ENCODE data around the gene SPTLC1. TPM values are rescaled to one million over a fixed set of nuclear protein-coding genes. Genes with fewer than 3 reads are reported as not detected.

The SPTLC1 gene
- total and polyA plus RNA-seq, 2 of the 8 experiments (the other 6 are each of a cell fraction or from before 2014, with no cell fraction given), result 34.2 to 62.1 TPM

DNA sequence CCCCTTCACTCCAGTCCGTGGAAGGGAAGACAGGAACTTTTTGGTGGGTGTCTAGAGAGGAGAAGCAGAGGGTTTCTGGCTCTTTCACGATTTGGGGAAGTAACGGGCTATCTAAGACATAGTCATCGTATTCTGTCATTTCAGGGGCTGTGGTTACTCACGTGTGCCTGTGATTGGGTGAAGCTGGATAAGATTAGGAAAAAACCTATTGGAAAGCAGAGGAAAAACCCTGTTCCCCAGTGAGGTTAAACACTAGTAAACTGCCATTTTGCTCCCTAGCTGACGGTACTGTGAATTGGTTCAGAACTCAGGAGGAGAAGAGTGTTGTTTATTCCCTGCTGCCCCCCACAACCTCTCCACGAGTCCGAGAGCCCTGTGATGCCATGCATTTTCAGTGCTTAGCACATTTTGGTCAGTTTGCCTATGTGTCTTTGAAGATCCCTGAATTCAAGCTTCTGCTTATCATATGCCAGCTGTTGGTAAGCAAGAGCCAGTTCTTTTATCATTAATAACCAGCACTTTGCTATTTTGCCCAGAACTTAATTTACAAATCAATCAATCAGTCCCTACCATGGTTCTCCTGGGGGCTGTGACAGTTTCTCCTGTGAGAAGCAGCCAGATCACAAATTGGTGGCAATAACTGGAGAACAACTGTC lies 120.1 kb downstream of the SPTLC1 start:
- no peak for FAIRE-seq
- no peak overlapping the region for H2BK20ac ChIP-seq (ENCODE audit: low read length)
- peak in 1 of 2 experiments; percentile 4 for DNase-seq (ENCODE audit: low read depth in 1 of 2, low spot score in 2 of 2)
- no peak overlapping the region for H4K91ac ChIP-seq (replicated peaks; ENCODE audit: insufficient read length, low read length)
- WGBS, 2 experiments (ENCODE audit: extremely low coverage in 1 of 2, insufficient coverage in 1 of 2, insufficient read length in 1 of 2, insufficient replicate concordance in 2 of 2, low coverage in 1 of 2, low lambda C conversion rate in 2 of 2, missing lambda C conversion rate in 1 of 2), result 85% methylated on average over 8 of the region's 8 CpGs; no CpG with 5 or more reads in 1 of the 2 experiments
- H2BK120ac ChIP-seq (replicated peaks; ENCODE audit: low read depth, low read length), result no peak overlapping the region
- H3K27ac ChIP-seq (ENCODE audit: low read depth, low read length), result no peak overlapping the region
- H3K4me2 ChIP-seq (ENCODE audit: insufficient read depth in 1 of 2, low read depth in 2 of 2, low read length in 2 of 2), result no peak overlapping the region
- H3K56ac ChIP-seq (replicated peaks; ENCODE audit: insufficient read length, low read depth, low read length), result no peak overlapping the region
- CTCF ChIA-PET (ENCODE audit: partially characterized antibody), result interaction anchor here (0.8 to 1.5 kb wide), 5 partner anchors 16 to 224 kb away, joined by 3 to 4 read pairs (median 3); no protein-coding TSS in a partner anchor
- no peak overlapping the region for H4K8ac ChIP-seq (ENCODE audit: extremely low read depth, insufficient read depth, low read length)
- no peaks in the 10 kb centered on the region for H3K36me3 ChIP-seq (ENCODE audit: control insufficient read depth in 2 of 4, insufficient read depth in 4 of 4, low read length in 3 of 4)
- POLR2A ChIA-PET (ENCODE audit: partially characterized antibody), result no interaction called here
- no peaks in the 10 kb centered on the region for H3K4me1 ChIP-seq (replicated peaks in 1 of 4; ENCODE audit: control insufficient read depth in 3 of 4, insufficient read depth in 4 of 4, low read length in 3 of 4)
- TF ChIP-seq CREB1 (IDR thresholded peaks at IDR 0.05), result no peak
- no peak for TF ChIP-seq KDM1A (IDR thresholded peaks at IDR 0.05; ENCODE audit: borderline replicate concordance, low read length)
- no peaks in the 10 kb centered on the region for H3K79me1 ChIP-seq (ENCODE audit: low read depth, low read length)
- no peaks in the 10 kb centered on the region for H4K20me1 ChIP-seq (replicated peaks in 1 of 2; ENCODE audit: control insufficient read depth in 1 of 2, insufficient read depth in 2 of 2, low read length in 2 of 2)
- H3K9ac ChIP-seq (replicated peaks in 1 of 4; ENCODE audit: extremely low read depth in 1 of 4, low read depth in 3 of 4, low read length in 3 of 4), result no peak overlapping the region
- H2BK12ac ChIP-seq (ENCODE audit: low read depth, low read length), result no peak overlapping the region
- no peak overlapping the region for H3K4ac ChIP-seq (replicated peaks; ENCODE audit: insufficient read length, low read depth, low read length)
- H2AK5ac ChIP-seq (ENCODE audit: low read depth, low read length), result no peak overlapping the region
- no peak overlapping the region for H2BK5ac ChIP-seq (ENCODE audit: low read depth, low read length)
- H3K23ac ChIP-seq (ENCODE audit: insufficient read length), result no peak overlapping the region
- no peaks in the 10 kb centered on the region for H3K23me2 ChIP-seq (ENCODE audit: low read depth, low read length)
- no peak overlapping the region for H2AFZ ChIP-seq (ENCODE audit: low read length)
- H3K4me3 ChIP-seq (ENCODE audit: extremely low read depth in 1 of 4, insufficient read depth in 2 of 4, low read depth in 3 of 4, low read length in 4 of 4), result no peak overlapping the region
- H3K9me3 ChIP-seq (ENCODE audit: insufficient read depth in 2 of 2, low read depth in 1 of 2, low read length in 1 of 2), result no peaks in the 10 kb centered on the region
- H3K27me3 ChIP-seq (replicated peaks in 1 of 4; ENCODE audit: control insufficient read depth in 3 of 4, extremely low read depth in 1 of 4, insufficient read depth in 3 of 4, low read length in 3 of 4), result no peaks in the 10 kb centered on the region
- no peak overlapping the region for H4K5ac ChIP-seq (ENCODE audit: insufficient read length, low read depth, low read length)
- H3K18ac ChIP-seq (ENCODE audit: extremely low read depth, low read length), result no peak overlapping the region
- H3K14ac ChIP-seq (ENCODE audit: insufficient read length), result no peak overlapping the region
- no peak overlapping the region for H2BK15ac ChIP-seq (ENCODE audit: low read length)
- H3K79me2 ChIP-seq (ENCODE audit: control insufficient read depth in 1 of 2, insufficient read depth in 2 of 2, low read length in 2 of 2), result no peaks in the 10 kb centered on the region
